DMS153 (cell line): Measurements from ENCODE around the gene TMEM121.
"Not testable (repeated sequence)": the region's sequence is repeated elsewhere in the genome, so short reads cannot be mapped to it uniquely, and the experiment has no call there.

ENCODE experiments used
- DNase-seq: peaks from one replicate; lab custom pipeline; 2025; lab: John Stamatoyannopoulos, UW

The TMEM121 gene

GRCh38 chr14:105547072-105547471 lies 20.7 kb downstream of the TMEM121 start:
- DNase-seq: not testable (repeated sequence)

DNA sequence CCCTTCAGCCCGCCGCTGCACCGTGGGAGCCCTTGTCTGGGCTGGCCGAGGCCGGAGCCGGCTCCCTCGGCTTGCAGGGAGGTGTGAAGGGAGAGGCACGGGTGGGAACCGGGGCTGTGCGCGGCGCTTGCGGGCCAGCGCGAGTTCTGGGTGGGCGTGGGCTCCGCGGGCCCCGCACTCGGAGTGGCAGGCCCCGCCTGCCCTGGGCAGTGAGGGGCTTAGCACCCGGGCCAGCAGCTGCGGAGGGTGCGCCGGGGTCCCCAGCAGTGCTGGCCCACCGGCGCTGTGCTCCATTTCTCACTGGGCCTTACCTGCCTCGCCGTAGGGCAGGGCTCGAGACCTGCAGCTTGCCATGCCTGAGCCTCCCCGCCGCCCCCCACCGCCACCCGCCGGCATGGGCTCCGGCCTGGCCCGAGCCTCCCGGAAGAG lies 21.4 kb downstream of the TMEM121 start:
- DNase-seq: no peak

DNA sequence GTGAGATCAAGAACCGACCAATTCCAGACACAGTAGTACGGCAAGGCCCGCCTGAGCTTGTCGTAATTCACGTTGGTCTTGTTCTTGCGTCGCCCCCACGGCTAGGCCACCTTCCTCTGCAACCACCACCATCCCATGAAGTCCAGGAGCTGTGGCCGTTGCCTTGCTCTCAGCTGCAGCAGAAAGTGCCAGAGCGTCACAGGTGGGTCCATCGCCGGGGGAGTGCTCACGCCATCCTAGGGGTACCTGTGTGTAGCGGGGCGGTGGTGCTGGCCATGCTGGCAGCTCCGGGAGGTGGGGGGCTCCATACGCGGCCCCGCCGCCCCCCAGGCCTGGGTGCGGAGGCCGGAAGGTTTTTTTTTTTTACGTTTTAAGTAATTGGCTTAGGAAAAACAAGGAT lies 23.1 kb downstream of the TMEM121 start:
- DNase-seq: no peak

GRCh38 chr14:105554022-105554421 lies 27.6 kb downstream of the TMEM121 start:
- no peak for DNase-seq

GRCh38 chr14:105554523-105554922 lies 28.1 kb downstream of the TMEM121 start:
- no peak for DNase-seq

GRCh38 chr14:105557671-105558070 lies 31.3 kb downstream of the TMEM121 start:
- not testable (repeated sequence) for DNase-seq

- DNase-seq: not testable (repeated sequence)
Measured at GRCh38 chr14:105558449-105559154, 32.2 kb downstream of the TMEM121 start.

- not testable (repeated sequence) for DNase-seq
Measured at GRCh38 chr14:105559384-105560047, 33.1 kb downstream of the TMEM121 start.

GRCh38 chr14:105560048-105560669 lies 33.8 kb downstream of the TMEM121 start:
- not testable (repeated sequence) for DNase-seq

GRCh38 chr14:105561345-105561744 lies 35.0 kb downstream of the TMEM121 start:
- DNase-seq: not testable (repeated sequence)

DNA sequence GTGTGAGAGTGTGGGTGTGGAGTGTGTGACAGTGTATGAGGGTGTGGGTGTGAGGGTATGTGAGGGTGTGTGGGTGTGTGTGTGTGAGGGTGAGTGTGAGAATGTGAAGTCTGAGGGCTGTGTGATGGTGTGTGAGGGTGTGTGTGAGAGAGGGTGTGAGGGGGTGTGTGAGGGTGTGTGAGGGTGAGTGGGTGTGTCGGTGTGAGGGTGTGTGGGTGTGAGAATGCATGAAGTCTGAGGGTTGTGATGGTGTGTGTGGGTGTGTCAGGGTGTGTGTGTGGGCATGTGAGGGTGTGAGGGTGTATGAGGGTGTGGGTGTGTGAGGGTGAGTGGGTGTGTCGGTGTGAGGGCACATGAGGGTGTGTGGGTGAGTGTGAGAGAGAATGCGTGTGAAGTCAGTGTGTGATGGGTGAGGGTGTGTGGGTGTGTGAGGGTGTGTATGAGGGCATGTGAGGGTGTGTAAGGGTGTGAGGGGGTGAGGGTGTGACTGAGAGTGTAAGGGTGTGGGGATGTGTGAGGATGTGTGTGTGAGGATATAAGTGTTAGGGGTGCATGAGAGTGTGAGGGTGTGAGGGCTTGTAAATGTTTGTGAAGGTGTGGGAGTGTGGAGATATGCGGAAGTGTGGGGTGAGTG lies 36.4 kb downstream of the TMEM121 start:
- DNase-seq: no peak

- no peak for DNase-seq
Measured at GRCh38 chr14:105563347-105563737, 37.0 kb downstream of the TMEM121 start.

GRCh38 chr14:105564536-105564935 lies 38.2 kb downstream of the TMEM121 start:
- not testable (repeated sequence) for DNase-seq

GRCh38 chr14:105565185-105565919 lies 39.0 kb downstream of the TMEM121 start:
- not testable (repeated sequence) for DNase-seq

GRCh38 chr14:105566248-105567163 lies 40.1 kb downstream of the TMEM121 start:
- not testable (repeated sequence) for DNase-seq

DNA sequence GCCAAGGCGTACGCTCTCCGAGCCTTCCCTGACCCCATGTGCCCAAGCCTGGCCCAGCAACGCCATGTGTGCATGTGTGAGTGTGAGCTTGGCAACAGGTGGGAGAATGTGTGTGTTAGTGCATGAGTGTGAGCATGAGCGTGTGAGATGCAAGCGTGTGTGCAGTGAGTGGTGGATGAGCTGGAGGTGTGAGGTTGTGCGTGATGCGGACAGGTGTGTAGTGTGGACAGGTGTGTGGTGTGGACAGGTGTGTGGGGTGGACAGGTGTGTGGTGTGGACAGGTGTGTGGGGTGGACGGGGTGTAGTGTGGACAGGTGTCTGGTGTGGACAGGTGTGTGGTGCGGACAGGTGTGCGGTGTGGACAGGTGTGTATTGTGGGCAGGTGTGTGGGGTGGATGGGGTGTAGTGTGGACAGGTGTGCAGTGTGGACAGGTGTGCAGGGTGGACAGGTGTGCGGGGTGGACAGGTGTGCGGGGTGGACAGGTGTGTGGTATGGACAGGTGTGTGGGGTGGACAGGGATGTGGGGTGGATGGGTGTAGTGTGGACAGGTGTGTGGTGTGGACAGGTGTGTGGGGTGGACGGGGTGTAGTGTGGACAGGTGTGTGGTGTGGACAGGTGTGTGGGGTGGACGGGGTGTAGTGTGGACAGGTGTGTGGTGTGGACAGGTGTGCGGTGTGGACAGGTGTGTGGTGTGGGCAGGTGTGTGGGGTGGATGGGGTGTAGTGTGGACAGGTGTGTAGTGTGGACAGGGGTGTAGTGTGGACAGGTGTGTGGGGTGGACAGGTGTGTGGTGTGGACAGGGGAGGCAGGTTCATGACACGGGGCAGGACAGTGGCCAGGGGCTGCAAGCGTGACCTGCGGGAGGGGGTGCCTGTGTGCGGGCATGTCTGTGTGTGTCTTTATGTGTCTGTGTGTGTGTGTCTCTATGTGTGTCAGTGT lies 41.1 kb downstream of the TMEM121 start:
- DNase-seq: not testable (repeated sequence)

DNA sequence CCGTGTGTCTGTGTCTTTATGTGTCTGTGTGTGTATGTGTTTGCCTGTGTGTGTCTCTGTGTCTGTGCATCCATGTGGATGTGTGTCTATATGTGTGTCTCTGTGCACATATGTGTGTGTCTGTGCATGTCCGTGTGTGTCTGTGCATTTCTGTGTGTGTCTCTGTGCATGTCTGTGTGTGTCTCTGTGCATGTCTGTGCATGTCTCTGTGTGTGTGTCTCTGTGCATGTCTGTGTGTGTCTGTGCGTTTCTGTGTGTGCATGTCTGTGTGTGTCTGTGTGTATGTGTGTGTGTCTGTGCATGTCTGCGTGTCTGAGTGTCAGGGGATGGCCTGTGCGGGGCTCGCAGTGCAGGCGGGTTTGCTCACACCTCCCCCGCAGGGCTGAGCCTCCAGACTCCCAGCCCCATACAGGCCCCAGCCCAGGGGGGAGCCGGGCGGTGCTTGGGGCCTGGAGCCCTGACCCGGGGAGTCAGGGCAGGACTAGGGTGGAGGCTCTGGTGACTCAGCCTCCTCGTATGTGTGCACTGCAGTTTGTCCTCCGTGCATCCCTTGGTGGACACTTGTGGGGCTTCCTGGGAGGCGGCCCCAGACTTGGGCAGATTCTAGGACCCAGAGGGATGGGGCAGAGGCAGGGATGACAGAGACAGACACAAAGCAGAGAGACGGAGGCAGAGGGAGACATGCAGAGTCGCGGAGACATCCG lies 41.9 kb downstream of the TMEM121 start:
- not testable (repeated sequence) for DNase-seq

GRCh38 chr14:105568859-105569766 lies 42.7 kb downstream of the TMEM121 start:
- no peak for DNase-seq
